Measurements from ENCODE around the gene MAD2L1BP. TPM values are rescaled to one million over a fixed set of nuclear protein-coding genes. Genes with fewer than 3 reads are reported as not detected.
A peak's percentile ranks its signal among the peaks of the same experiment; 100 is the strongest.
"Not testable (repeated sequence)": the region's sequence is repeated elsewhere in the genome, so short reads cannot be mapped to it uniquely, and the experiment has no call there.

The MAD2L1BP gene
- total RNA-seq, 1 donor = 30.4 TPM

GRCh38 chr6:43629505-43630300 lies 5.9 kb upstream of the MAD2L1BP start:
- Histone ChIP-seq H2AFZ (ENCODE audit: low read length) (peak overlapping the region; percentile 97), H3K79me2 (ENCODE audit: insufficient read depth, low read length) (peaks cover 39% of the 10 kb centered on the region), H3K4me2 (ENCODE audit: insufficient read depth, low read length) (peak overlapping the region; percentile 96), H3K4me3 (ENCODE audit: insufficient read depth, low read length) (peak overlapping the region; percentile 84), H3K9me3 (ENCODE audit: low read depth, low read length) (no peaks in the 10 kb centered on the region), H3K27me3 (ENCODE audit: insufficient read depth, low read length) (no peaks in the 10 kb centered on the region), H3K36me3 (ENCODE audit: insufficient read depth, low read length) (peaks cover 19% of the 10 kb centered on the region), H3K4me1 (ENCODE audit: insufficient read depth, low read length) (peaks cover 23% of the 10 kb centered on the region), H3K27ac (ENCODE audit: low read depth, low read length) (peak overlapping the region; percentile 85), H4K20me1 (ENCODE audit: insufficient read depth, low read length) (no peaks in the 10 kb centered on the region)
- TF ChIP-seq, protein P1, sequence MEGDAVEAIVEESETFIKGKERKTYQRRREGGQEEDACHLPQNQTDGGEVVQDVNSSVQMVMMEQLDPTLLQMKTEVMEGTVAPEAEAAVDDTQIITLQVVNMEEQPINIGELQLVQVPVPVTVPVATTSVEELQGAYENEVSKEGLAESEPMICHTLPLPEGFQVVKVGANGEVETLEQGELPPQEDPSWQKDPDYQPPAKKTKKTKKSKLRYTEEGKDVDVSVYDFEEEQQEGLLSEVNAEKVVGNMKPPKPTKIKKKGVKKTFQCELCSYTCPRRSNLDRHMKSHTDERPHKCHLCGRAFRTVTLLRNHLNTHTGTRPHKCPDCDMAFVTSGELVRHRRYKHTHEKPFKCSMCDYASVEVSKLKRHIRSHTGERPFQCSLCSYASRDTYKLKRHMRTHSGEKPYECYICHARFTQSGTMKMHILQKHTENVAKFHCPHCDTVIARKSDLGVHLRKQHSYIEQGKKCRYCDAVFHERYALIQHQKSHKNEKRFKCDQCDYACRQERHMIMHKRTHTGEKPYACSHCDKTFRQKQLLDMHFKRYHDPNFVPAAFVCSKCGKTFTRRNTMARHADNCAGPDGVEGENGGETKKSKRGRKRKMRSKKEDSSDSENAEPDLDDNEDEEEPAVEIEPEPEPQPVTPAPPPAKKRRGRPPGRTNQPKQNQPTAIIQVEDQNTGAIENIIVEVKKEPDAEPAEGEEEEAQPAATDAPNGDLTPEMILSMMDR (IDR thresholded peaks at IDR 0.05; ENCODE audit: extremely low read depth, low read depth, low read length) = no peak
- peak; percentile 98 for DNase-seq (ENCODE audit: insufficient read length, low spot score, missing footprints)

GRCh38 chr6:43630980-43631619 lies 4.5 kb upstream of the MAD2L1BP start:
- Histone ChIP-seq H4K20me1 (ENCODE audit: insufficient read depth, low read length) (no peaks in the 10 kb centered on the region), H3K36me3 (ENCODE audit: insufficient read depth, low read length) (peaks cover 5% of the 10 kb centered on the region), H3K4me1 (ENCODE audit: insufficient read depth, low read length) (peaks cover 23% of the 10 kb centered on the region), H2AFZ (ENCODE audit: low read length) (no peak overlapping the region), H3K4me2 (ENCODE audit: insufficient read depth, low read length) (no peak overlapping the region), H3K79me2 (ENCODE audit: insufficient read depth, low read length) (peaks cover 34% of the 10 kb centered on the region), H3K27ac (ENCODE audit: low read depth, low read length) (no peak overlapping the region), H3K4me3 (ENCODE audit: insufficient read depth, low read length) (no peak overlapping the region), H3K27me3 (ENCODE audit: insufficient read depth, low read length) (no peaks in the 10 kb centered on the region), H3K9me3 (ENCODE audit: low read depth, low read length) (no peaks in the 10 kb centered on the region)
- TF ChIP-seq, protein P1 (IDR thresholded peaks at IDR 0.05; ENCODE audit: extremely low read depth, low read depth, low read length) = no peak
- no peak for DNase-seq (ENCODE audit: insufficient read length, low spot score, missing footprints)

DNA sequence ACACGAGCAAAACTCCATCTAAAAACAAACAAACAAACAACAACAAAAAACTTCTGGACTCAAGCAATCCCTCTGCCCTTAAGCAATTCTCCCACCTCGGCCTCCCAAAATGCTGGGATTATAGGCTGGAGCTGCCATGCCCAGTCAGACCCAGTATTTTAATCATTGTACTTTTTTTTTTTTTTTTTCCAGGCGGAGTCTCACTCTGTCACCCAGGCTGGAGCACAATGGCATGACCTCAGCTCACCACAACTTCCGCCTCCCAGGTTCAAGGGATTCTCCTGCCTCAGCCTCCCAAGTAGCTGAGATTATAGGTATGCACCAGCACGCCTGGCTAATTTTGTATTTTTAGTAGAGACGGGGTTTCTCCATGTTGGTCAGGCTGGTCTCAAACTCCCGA lies 2.6 kb upstream of the MAD2L1BP start:
- H2AFZ ChIP-seq (ENCODE audit: low read length); H3K36me3 ChIP-seq (ENCODE audit: insufficient read depth, low read length); DNase-seq (ENCODE audit: insufficient read length, low spot score, missing footprints); H3K4me3 ChIP-seq (ENCODE audit: insufficient read depth, low read length); H3K27ac ChIP-seq (ENCODE audit: low read depth, low read length); H3K9me3 ChIP-seq (ENCODE audit: low read depth, low read length); H3K4me2 ChIP-seq (ENCODE audit: insufficient read depth, low read length); H4K20me1 ChIP-seq (ENCODE audit: insufficient read depth, low read length); H3K27me3 ChIP-seq (ENCODE audit: insufficient read depth, low read length): not testable (repeated sequence)
- Histone ChIP-seq H3K79me2 (ENCODE audit: insufficient read depth, low read length) (peaks cover 34% of the 10 kb centered on the region), H3K4me1 (ENCODE audit: insufficient read depth, low read length) (peaks cover 17% of the 10 kb centered on the region)

DNA sequence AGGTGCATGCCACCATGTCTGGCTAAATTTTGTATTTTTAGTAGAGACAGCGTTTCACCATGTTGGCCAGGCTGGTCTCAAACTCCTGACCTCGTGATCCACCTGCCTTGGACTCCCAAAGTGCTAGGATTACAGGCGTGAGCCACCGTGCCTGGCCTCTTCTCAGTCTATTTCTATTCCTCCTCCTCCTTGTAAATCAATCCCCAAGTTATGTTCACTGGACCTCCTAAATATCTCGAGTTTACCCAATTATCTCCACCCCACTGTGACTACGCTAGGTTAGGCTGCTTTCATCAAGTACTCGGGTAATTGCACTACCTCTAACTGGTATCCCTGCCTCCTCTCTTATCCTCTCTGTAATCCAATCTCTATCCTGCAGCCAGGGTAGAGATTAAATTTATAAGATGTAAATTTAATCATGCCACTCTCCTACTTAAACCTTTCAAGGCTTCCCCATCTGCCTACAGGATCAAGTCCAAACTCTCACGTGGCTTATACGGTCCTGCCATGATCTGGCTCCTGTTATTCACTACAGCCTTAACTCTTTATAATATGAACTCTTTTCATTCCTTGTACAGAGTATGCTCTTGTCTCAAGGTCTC lies 837 bp upstream of the MAD2L1BP start:
- Histone ChIP-seq H2AFZ (ENCODE audit: low read length) (peak overlapping the region; percentile 96), H3K4me3 (ENCODE audit: insufficient read depth, low read length) (peak overlapping the region; percentile 79)
- DNase-seq (ENCODE audit: insufficient read length, low spot score, missing footprints) = no peak

More for the DNA sequence above, 837 bp upstream of the MAD2L1BP start:
- Histone ChIP-seq H3K4me1 (ENCODE audit: insufficient read depth, low read length) (peaks cover 11% of the 10 kb centered on the region), H3K4me2 (ENCODE audit: insufficient read depth, low read length) (no peak overlapping the region), H3K27me3 (ENCODE audit: insufficient read depth, low read length) (no peaks in the 10 kb centered on the region), H3K79me2 (ENCODE audit: insufficient read depth, low read length) (peaks cover 39% of the 10 kb centered on the region), H3K9me3 (ENCODE audit: low read depth, low read length) (no peaks in the 10 kb centered on the region), H3K36me3 (ENCODE audit: insufficient read depth, low read length) (peaks cover 15% of the 10 kb centered on the region), H4K20me1 (ENCODE audit: insufficient read depth, low read length) (peaks cover 12% of the 10 kb centered on the region), H3K27ac (ENCODE audit: low read depth, low read length) (no peak overlapping the region)
- TF ChIP-seq, protein P1 (IDR thresholded peaks at IDR 0.05; ENCODE audit: extremely low read depth, low read depth, low read length) = no peak
